Liver (tissue), 9 donors: Measurements from ENCODE around the gene MAGI1. TPM values are rescaled to one million over a fixed set of nuclear protein-coding genes. Genes with fewer than 3 reads are reported as not detected.

Experiments used
- DNase-seq: peaks from one replicate; pipeline ENCODE4 v3.0.0-alpha.2; 2017; ENCODE audit warnings: low spot score
- H3K27ac ChIP-seq, 2 donors: one replicate each; pipeline ENCODE4 v1.7.0; 2013; ENCODE audit warnings: inconsistent platforms in 2 of 2, low read length in 2 of 2, control low read depth in 1 of 2, low read depth in 1 of 2, mild to moderate bottlenecking in 1 of 2
- H3K27me3 ChIP-seq, 4 donors: one replicate each; pipeline versions ENCODE4 v1.6.1 to v1.7.0; 2013; ENCODE audit warnings: low read length in 3 of 4, inconsistent platforms in 1 of 4, mild to moderate bottlenecking in 1 of 4, moderate library complexity in 1 of 4; ENCODE audit not compliant: control insufficient read depth in 4 of 4, insufficient read depth in 4 of 4
- H3K36me3 ChIP-seq, 4 donors: one replicate each; pipeline versions ENCODE4 v1.6.1 to v1.7.0; 2013; ENCODE audit warnings: low read length in 3 of 4, mild to moderate bottlenecking in 3 of 4, low read depth in 1 of 4, moderate library complexity in 1 of 4; ENCODE audit not compliant: control insufficient read depth in 4 of 4, insufficient read depth in 3 of 4
- H3K4me1 ChIP-seq, 4 donors: one replicate each; pipeline versions ENCODE4 v1.6.1 to v1.7.0; 2013; ENCODE audit warnings: low read length in 3 of 4, mild to moderate bottlenecking in 3 of 4, moderate library complexity in 1 of 4; ENCODE audit not compliant: control insufficient read depth in 4 of 4, insufficient read depth in 4 of 4
- H3K4me3 ChIP-seq, 3 donors: one replicate each; pipeline versions ENCODE4 v1.6.1 to v1.7.0; 2013; ENCODE audit warnings: low read length in 3 of 3, control low read depth in 1 of 3, low read depth in 1 of 3, mild to moderate bottlenecking in 1 of 3
- H3K9ac ChIP-seq, 2 donors: one replicate each; pipeline ENCODE4 v1.7.0; 2013; ENCODE audit warnings: low read length in 2 of 2, mild to moderate bottlenecking in 2 of 2, moderate library complexity in 2 of 2, control low read depth in 1 of 2, low read depth in 1 of 2
- H3K9me3 ChIP-seq, 4 donors: one replicate each; pipeline versions ENCODE4 v1.6.1 to v1.7.0; 2013; ENCODE audit warnings: low read length in 3 of 4; ENCODE audit not compliant: control insufficient read depth in 4 of 4
- EGR1 ChIP-seq, 2 donors: IDR thresholded peaks; 2 replicates each; pipeline ENCODE4 v1.6.1; 2016 to 2018; ENCODE audit warnings: antibody characterized with exemption in 2 of 2, low read depth in 2 of 2
- FOXA1 ChIP-seq: IDR thresholded peaks from 2 replicates; pipeline ENCODE4 v1.6.1; 2016; ENCODE audit warnings: antibody characterized with exemption
- FOXA2 ChIP-seq: IDR thresholded peaks from 2 replicates; pipeline ENCODE4 v1.6.1; 2016; ENCODE audit warnings: antibody characterized with exemption
- GABPA ChIP-seq, 2 donors: IDR thresholded peaks in 1 of 2; conservative IDR thresholded peaks in 1 of 2; 2 replicates each; pipeline ENCODE4 v1.6.1; 2016; ENCODE audit warnings: antibody characterized with exemption in 2 of 2, mild to moderate bottlenecking in 1 of 2, moderate library complexity in 1 of 2
- HNF4G ChIP-seq: IDR thresholded peaks from 2 replicates; pipeline ENCODE4 v1.6.1; 2016; ENCODE audit warnings: antibody characterized with exemption
- NR2F2 ChIP-seq: IDR thresholded peaks from 2 replicates; pipeline ENCODE4 v1.6.1; 2016; ENCODE audit warnings: antibody characterized with exemption
- RAD21 ChIP-seq, 2 donors: IDR thresholded peaks; 2 replicates each; pipeline ENCODE4 v1.6.1; 2016; ENCODE audit warnings: antibody characterized with exemption in 2 of 2, mild to moderate bottlenecking in 2 of 2
- RXRA ChIP-seq, 2 donors: IDR thresholded peaks; 2 replicates each; pipeline ENCODE4 v1.6.1; 2017 to 2018; ENCODE audit warnings: antibody characterized with exemption in 2 of 2, mild to moderate bottlenecking in 1 of 2
- SP1 ChIP-seq: IDR thresholded peaks from 2 replicates; pipeline ENCODE4 v1.6.1; 2018; ENCODE audit warnings: antibody characterized with exemption, mild to moderate bottlenecking
- TAF1 ChIP-seq: conservative IDR thresholded peaks from 2 replicates; pipeline ENCODE4 v1.6.1; 2016; ENCODE audit warnings: antibody characterized with exemption, mild to moderate bottlenecking
- YY1 ChIP-seq: IDR thresholded peaks from 2 replicates; pipeline ENCODE4 v1.6.1; 2016; ENCODE audit warnings: antibody characterized with exemption, mild to moderate bottlenecking
- WGBS: extraction: QIAGEN DNeasy Blood & Tissue Kit; methylation state at CpG from one replicate; pipeline ENCODE4 v1.1.7; 2013; 5-methylcytosine and 5-hydroxymethylcytosine counted together
- polyA plus RNA-seq, 2 donors: library from polyadenylated mRNA; stranded (reverse) in 1 of 2; unstranded in 1 of 2; fragments of 200-250 nt in 1 of 2; fragments of >200 nt in 1 of 2; fragmentation: Nextera tagmentation in 1 of 2; extraction: Ambion mirVana in 1 of 2; gene quantifications; one replicate each; pipeline versions ENCODE4 v1.2.1 to v1.2.3, GENCODE V29; 2013 to 2015
- total RNA-seq, 2 donors: library from RNA; depleted of rRNA; stranded (reverse); fragments of >200 nt; gene quantifications; one replicate each; pipeline ENCODE4 v1.2.3, GENCODE V29; 2014
- TF ChIP-seq, protein P1 (sequence below): fragments of 150-350 bp; IDR thresholded peaks from 2 replicates; pipeline ENCODE4 v1.5.1; 2017; ENCODE audit warnings: improper control_type of control experiment, low read depth, low read length; ENCODE audit not compliant: missing input control
- TF ChIP-seq, protein P2 (sequence below): IDR thresholded peaks from 2 replicates; pipeline ENCODE4 v1.6.1; 2016; ENCODE audit warnings: antibody characterized with exemption, mild to moderate bottlenecking
- donor health status: healthy.
- donor health status: healthy.
- donor health status: healthy.
- donor health status: healthy.
- donor health status: healthy.

Gene MAGI1
- total and polyA plus RNA-seq, 4 donors: 9.6 to 68.8 (median 14.0) TPM

DNA sequence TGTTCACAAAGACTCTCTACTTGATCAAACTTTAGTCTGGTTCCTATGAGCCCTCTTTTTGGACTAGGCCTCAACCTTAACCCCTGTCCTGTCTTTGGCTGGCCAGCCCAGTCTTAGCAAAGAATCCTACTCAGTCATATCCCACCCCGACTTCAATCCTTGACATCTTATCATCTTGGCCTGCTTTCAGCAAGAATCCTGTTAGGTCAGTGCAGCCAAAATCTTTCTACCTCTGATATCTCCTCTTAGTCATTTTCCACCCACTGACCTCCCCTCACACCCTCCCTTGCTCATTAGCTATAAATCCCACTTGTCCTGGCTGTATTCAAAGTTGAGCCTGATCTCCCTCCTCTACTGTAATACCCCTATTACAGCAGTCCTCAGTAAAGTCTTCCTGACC is 286.1 kb downstream of the MAGI1 start:
- H3K4me1 ChIP-seq: no peaks in the 10 kb centered on the region
- TF ChIP-seq FOXA1 (no peak), YY1 (no peak), SP1 (no peak), TAF1 (no peak), NR2F2 (no peak), HNF4G (no peak)
- H3K9ac ChIP-seq: no peak overlapping the region
- no peaks in the 10 kb centered on the region for H3K27me3 ChIP-seq
- no peak overlapping the region for H3K27ac ChIP-seq
- H3K9me3 ChIP-seq: no peaks in the 10 kb centered on the region
- 83% methylated on average over 1 of the region's 1 CpG for WGBS
- no peaks in the 10 kb centered on the region for H3K36me3 ChIP-seq
- DNase-seq: no peak
- H3K4me3 ChIP-seq: no peak overlapping the region

DNA sequence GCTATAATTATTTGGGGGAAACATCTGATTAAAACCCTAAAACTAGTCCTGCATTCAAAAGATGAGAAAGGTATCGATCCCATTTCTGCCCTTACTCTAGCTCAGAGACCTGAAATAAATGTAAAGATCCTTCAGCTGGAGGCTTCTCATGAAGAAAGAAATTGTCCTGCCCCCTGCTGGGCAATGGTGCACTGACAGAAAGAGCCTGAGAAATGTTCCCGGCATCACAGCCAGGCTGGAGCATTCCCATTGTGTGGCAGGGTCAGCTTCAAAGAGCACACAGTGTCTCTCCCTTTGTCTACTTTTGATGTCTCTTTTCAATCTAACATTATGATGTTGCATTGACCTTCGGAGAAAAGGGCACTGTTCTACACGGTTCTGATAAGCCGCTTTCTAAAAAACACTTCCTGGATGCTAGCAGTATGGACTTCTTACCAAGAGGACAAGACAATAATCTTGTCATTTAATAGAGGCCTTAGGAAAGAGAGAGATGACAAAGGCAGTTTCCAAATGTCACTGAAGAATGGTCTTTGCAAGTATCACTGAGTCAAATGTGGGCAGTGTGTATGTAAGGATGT is 287.5 kb downstream of the MAGI1 start:
- Histone ChIP-seq H3K9me3 (no peaks in the 10 kb centered on the region), H3K9ac (no peak overlapping the region), H3K36me3 (no peaks in the 10 kb centered on the region), H3K27me3 (no peaks in the 10 kb centered on the region), H3K4me1 (no peaks in the 10 kb centered on the region), H3K27ac (no peak overlapping the region), H3K4me3 (no peak overlapping the region)
- DNase-seq: peak; percentile 45
- 57% methylated on average over 5 of the region's 5 CpGs for WGBS
- TF ChIP-seq, protein P1, sequence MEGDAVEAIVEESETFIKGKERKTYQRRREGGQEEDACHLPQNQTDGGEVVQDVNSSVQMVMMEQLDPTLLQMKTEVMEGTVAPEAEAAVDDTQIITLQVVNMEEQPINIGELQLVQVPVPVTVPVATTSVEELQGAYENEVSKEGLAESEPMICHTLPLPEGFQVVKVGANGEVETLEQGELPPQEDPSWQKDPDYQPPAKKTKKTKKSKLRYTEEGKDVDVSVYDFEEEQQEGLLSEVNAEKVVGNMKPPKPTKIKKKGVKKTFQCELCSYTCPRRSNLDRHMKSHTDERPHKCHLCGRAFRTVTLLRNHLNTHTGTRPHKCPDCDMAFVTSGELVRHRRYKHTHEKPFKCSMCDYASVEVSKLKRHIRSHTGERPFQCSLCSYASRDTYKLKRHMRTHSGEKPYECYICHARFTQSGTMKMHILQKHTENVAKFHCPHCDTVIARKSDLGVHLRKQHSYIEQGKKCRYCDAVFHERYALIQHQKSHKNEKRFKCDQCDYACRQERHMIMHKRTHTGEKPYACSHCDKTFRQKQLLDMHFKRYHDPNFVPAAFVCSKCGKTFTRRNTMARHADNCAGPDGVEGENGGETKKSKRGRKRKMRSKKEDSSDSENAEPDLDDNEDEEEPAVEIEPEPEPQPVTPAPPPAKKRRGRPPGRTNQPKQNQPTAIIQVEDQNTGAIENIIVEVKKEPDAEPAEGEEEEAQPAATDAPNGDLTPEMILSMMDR: peak; percentile 57
- no peak for TF ChIP-seq EGR1 (IDR thresholded peaks at IDR 0.05; ENCODE audit: low read depth in 2 of 2)
- no peak for TF ChIP-seq FOXA2
- no peak for TF ChIP-seq SP1
- no peak for TF ChIP-seq FOXA1
- TF ChIP-seq RAD21 (IDR thresholded peaks at IDR 0.05): peak; percentile 62 to 74
- no peak for TF ChIP-seq NR2F2

DNA sequence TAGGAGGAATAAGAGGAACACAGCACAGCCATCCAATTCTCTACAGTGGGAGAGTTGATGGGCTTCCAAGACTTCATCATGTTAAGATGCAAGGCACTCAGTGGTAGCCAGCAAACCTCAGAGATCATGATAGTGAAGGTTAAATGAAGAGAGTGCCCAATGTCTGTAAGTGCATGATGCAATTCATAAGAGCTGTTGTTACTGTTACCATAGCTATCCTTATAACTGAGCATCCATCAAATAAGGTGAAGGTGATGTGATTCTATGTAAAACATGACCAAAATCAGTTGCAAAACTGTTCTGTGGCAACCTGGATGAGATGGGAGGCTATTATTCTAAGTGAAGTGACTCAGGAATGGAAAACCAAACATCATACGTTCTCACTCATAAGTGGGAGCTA is 289.7 kb downstream of the MAGI1 start:
- no peak for TF ChIP-seq GABPA (IDR thresholded peaks at IDR 0.05 in 1 of 2, conservative IDR thresholded peaks at IDR 0.05 in 1 of 2)
- TF ChIP-seq, protein P1: no peak
- no peak for TF ChIP-seq RXRA (IDR thresholded peaks at IDR 0.05)
- TF ChIP-seq FOXA1: no peak
- TF ChIP-seq, protein P2, sequence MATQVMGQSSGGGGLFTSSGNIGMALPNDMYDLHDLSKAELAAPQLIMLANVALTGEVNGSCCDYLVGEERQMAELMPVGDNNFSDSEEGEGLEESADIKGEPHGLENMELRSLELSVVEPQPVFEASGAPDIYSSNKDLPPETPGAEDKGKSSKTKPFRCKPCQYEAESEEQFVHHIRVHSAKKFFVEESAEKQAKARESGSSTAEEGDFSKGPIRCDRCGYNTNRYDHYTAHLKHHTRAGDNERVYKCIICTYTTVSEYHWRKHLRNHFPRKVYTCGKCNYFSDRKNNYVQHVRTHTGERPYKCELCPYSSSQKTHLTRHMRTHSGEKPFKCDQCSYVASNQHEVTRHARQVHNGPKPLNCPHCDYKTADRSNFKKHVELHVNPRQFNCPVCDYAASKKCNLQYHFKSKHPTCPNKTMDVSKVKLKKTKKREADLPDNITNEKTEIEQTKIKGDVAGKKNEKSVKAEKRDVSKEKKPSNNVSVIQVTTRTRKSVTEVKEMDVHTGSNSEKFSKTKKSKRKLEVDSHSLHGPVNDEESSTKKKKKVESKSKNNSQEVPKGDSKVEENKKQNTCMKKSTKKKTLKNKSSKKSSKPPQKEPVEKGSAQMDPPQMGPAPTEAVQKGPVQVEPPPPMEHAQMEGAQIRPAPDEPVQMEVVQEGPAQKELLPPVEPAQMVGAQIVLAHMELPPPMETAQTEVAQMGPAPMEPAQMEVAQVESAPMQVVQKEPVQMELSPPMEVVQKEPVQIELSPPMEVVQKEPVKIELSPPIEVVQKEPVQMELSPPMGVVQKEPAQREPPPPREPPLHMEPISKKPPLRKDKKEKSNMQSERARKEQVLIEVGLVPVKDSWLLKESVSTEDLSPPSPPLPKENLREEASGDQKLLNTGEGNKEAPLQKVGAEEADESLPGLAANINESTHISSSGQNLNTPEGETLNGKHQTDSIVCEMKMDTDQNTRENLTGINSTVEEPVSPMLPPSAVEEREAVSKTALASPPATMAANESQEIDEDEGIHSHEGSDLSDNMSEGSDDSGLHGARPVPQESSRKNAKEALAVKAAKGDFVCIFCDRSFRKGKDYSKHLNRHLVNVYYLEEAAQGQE: no peak
- Histone ChIP-seq H3K4me1 (no peaks in the 10 kb centered on the region), H3K9ac (no peak overlapping the region), H3K27me3 (no peaks in the 10 kb centered on the region), H3K27ac (no peak overlapping the region), H3K9me3 (no peaks in the 10 kb centered on the region), H3K36me3 (no peaks in the 10 kb centered on the region), H3K4me3 (no peak overlapping the region)
- WGBS: 98% methylated on average over 1 of the region's 1 CpG
- no peak for DNase-seq
